H1 (cell line): ENCODE results near the gene CDC42BPB. TPM values are rescaled to one million over a fixed set of nuclear protein-coding genes. Genes with fewer than 3 reads are reported as not detected.

Experiments
- BCL11A ChIP-seq, 2 experiments: IDR thresholded peaks; one replicate each; pipeline ENCODE4 v1.6.1; 2011; ENCODE audit warnings: low read depth in 2 of 2, low read length in 2 of 2, mild to moderate bottlenecking in 2 of 2
- SIRT6 ChIP-seq: IDR thresholded peaks from one replicate; pipeline ENCODE4 v1.7.1; 2012; ENCODE audit warnings: low read length, inconsistent platforms
- polyA plus RNA-seq, 7 experiments: library from polyadenylated mRNA; depleted of rRNA in 3 of 7; stranded (reverse) in 5 of 7; unstranded in 2 of 7; fragments of >200 nt in 5 of 7; fragments of 200-250 nt in 2 of 7; gene quantifications; 1 replicate in 5 of 7; 2 replicates in 1 of 7; 4 replicates in 1 of 7; pipeline versions ENCODE4 v1.2.1 to v1.2.3, GENCODE V29; 2011 to 2013; ENCODE audit warnings: missing spikeins in 2 of 7, mixed read lengths in 2 of 7
- total RNA-seq: library from RNA; stranded (reverse); fragmentation: NEBNext Ultra II Directional; extraction: Animal tissue kit (Norgen Biotek cat#: 25700); gene quantifications from 2 replicates; pipeline ENCODE4 v1.2.1, GENCODE V29; 2021

The CDC42BPB gene
- total and polyA plus RNA-seq, 2 of the 8 experiments (the other 6 are each of a cell fraction or from before 2014, with no cell fraction given) = 51.2 to 88.2 TPM

DNA sequence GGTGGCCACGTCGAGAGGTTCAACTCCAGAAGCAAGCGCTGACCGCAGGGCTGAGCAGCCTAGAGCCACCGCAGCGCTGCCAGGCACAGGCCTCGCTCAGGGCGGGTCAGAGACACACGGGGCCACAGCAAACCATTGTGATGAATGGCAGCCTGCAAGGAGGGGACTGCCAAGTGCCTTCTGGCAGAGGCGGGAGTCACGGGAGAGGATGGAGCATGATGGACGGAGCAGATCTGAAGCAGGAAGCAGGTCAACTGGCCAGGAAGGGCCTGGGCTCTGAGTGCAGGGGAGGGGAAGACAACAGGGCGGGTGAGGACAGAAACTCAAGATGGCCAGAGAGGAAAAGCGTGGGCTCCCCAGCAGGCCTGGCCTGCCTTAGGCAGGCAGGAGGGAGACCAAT is 49.8 kb downstream of the CDC42BPB start (continued):
- TF ChIP-seq SIRT6 (no peak), BCL11A (IDR thresholded peaks at IDR 0.05; ENCODE audit: low read depth in 2 of 2, low read length in 2 of 2) (no peak)
